Left colon (tissue), 2 donors: ENCODE results near the gene SLCO2A1. TPM values are rescaled to one million over a fixed set of nuclear protein-coding genes. Genes with fewer than 3 reads are reported as not detected.

Source experiments
- ATAC-seq: fragments of 200-7000 bp; cut with Tn5 transposase; one replicate; pipeline ENCODE4 v1.9.1; 2020; ENCODE audit warnings: mild to moderate bottlenecking, moderate library complexity
- DNase-seq, 2 donors: peaks; one replicate each; pipeline ENCODE4 v3.0.0-alpha.2; 2020
- intact Hi-C, 2 donors: fragments of 100-400 bp; cut with DNase I in 1 of 2; cut with micrococcal nuclease in 1 of 2; formaldehyde crosslinking; loops; one replicate each; pipeline versions ENCODE4 v1.11.2 to v1.14.0; 2022; cut with DNase I, micrococcal nuclease
- total RNA-seq, 2 donors: library from RNA; stranded (reverse); fragmentation: NEBNext Ultra II Directional; extraction: Animal tissue kit (Norgen Biotek cat#: 25700); gene quantifications; one replicate each; pipeline ENCODE4 v1.2.1, GENCODE V29; 2021
- donor health status: DM: no; HTN: no; CAD: no.
- donor health status: DM: yes; HTN: yes; CAD: no.

The SLCO2A1 gene
- total RNA-seq, 2 donors from 2014 or later = 50.6 to 57.7 TPM

- DNase-seq (no peak), ATAC-seq (no peak)
- intact Hi-C loops = loop anchor here in 1 of 2 donors (5.0 kb wide), 1 partner anchor 366 kb away; no protein-coding TSS in a partner anchor
These were observed 98.6 kb downstream of the SLCO2A1 start for GRCh38 chr3:133931084-133931483.

- intact Hi-C loops = loop anchor here in 1 of 2 donors (5.0 kb wide), 1 partner anchor 367 kb away; no protein-coding TSS in a partner anchor
- DNase-seq (no peak), ATAC-seq (peak; percentile 34)
These were observed 99.3 kb downstream of the SLCO2A1 start for GRCh38 chr3:133930341-133930933.

GRCh38 chr3:133928903-133929607 is 100.7 kb downstream of the SLCO2A1 start:
- DNase-seq (no peak), ATAC-seq (no peak)
- intact Hi-C loops = loop anchor here (5.0 to 10.0 kb wide), 2 partner anchors 107 to 114 kb away; no protein-coding TSS in a partner anchor

- ATAC-seq = peak; percentile 6
- intact Hi-C loops = loop anchor here (5.0 to 10.0 kb wide), 2 partner anchors 106 to 114 kb away; no protein-coding TSS in a partner anchor
- no peak for DNase-seq
These were observed 101.4 kb downstream of the SLCO2A1 start for GRCh38 chr3:133928136-133928893.

GRCh38 chr3:133927540-133928066 is 102.1 kb downstream of the SLCO2A1 start:
- ATAC-seq (peak; percentile 67), DNase-seq (peak in 1 of 2 donors; percentile 74)
- intact Hi-C loops = loop anchor here (5.0 to 10.0 kb wide), 2 partner anchors 105 to 113 kb away; no protein-coding TSS in a partner anchor

- intact Hi-C loops = loop anchor here (5.0 to 10.0 kb wide), 2 partner anchors 105 to 112 kb away; no protein-coding TSS in a partner anchor
- DNase-seq (no peak), ATAC-seq (no peak)
These were observed 102.8 kb downstream of the SLCO2A1 start for GRCh38 chr3:133926736-133927539.

GRCh38 chr3:133925960-133926735 is 103.6 kb downstream of the SLCO2A1 start:
- no peak for ATAC-seq
- no peak for DNase-seq
- intact Hi-C loops = loop anchor here (5.0 to 10.0 kb wide), 2 partner anchors 104 to 111 kb away; no protein-coding TSS in a partner anchor

GRCh38 chr3:133924041-133924440 is 105.7 kb downstream of the SLCO2A1 start:
- DNase-seq = no peak
- intact Hi-C loops = loop anchor here in 1 of 2 donors (10.0 kb wide), 1 partner anchor 109 kb away; no protein-coding TSS in a partner anchor
- no peak for ATAC-seq

- no peak for ATAC-seq
- intact Hi-C loops = loop anchor here in 1 of 2 donors (10.0 kb wide), 1 partner anchor 107 kb away; no protein-coding TSS in a partner anchor
- no peak for DNase-seq
These were observed 108.1 kb downstream of the SLCO2A1 start for GRCh38 chr3:133921592-133921991.

- intact Hi-C loops = no loop called here
- ATAC-seq (no peak), DNase-seq (no peak)
These were observed 112.6 kb downstream of the SLCO2A1 start for GRCh38 chr3:133917144-133917543.

GRCh38 chr3:133915685-133916658 is 113.8 kb downstream of the SLCO2A1 start:
- intact Hi-C loops = no loop called here
- ATAC-seq (no peak), DNase-seq (no peak)

GRCh38 chr3:133914839-133915600 is 114.7 kb downstream of the SLCO2A1 start:
- intact Hi-C loops = no loop called here
- no peak for ATAC-seq
- DNase-seq = no peak

GRCh38 chr3:133910422-133910821 is 119.3 kb downstream of the SLCO2A1 start:
- ATAC-seq = no peak
- intact Hi-C loops = no loop called here

GRCh38 chr3:133905376-133905775 is 124.3 kb downstream of the SLCO2A1 start:
- intact Hi-C loops = no loop called here
- DNase-seq (no peak), ATAC-seq (no peak)

More at GRCh38 chr3:133910422-133910821, 119.3 kb downstream of the SLCO2A1 start:
- DNase-seq = no peak

- no peak for DNase-seq
- intact Hi-C loops = no loop called here
- no peak for ATAC-seq
These were observed 127.9 kb downstream of the SLCO2A1 start for GRCh38 chr3:133901847-133902246.
